Lower leg skin (tissue), 4 donors: ENCODE data around the gene TRPC1. TPM values are rescaled to one million over a fixed set of nuclear protein-coding genes. Genes with fewer than 3 reads are reported as not detected.
"Not testable (repeated sequence)": the region's sequence is repeated elsewhere in the genome, so short reads cannot be mapped to it uniquely, and the experiment has no call there.

Experiments
- DNase-seq, 2 donors: peaks; one replicate each; pipeline ENCODE4 v3.0.0-alpha.2; 2019; ENCODE audit warnings: low spot score in 2 of 2
- H3K4me3 ChIP-seq: fragments of 200-600 bp; sonication (generic); 2 replicates; pipeline ENCODE4 v1.5.1; 2017; ENCODE audit warnings: mild to moderate bottlenecking, low read depth; ENCODE audit not compliant: poor library complexity, severe bottlenecking
- POLR2A ChIP-seq, 2 donors: fragments of 450-650 bp; IDR thresholded peaks; one replicate each; pipeline ENCODE4 v1.6.1; 2016 to 2017; ENCODE audit warnings: antibody characterized with exemption in 2 of 2, mild to moderate bottlenecking in 1 of 2, moderate library complexity in 1 of 2
- WGBS, 2 donors: methylation state at CpG; one replicate each; pipeline ENCODE4 v1.1.5; 2018; 5-methylcytosine and 5-hydroxymethylcytosine counted together
- intact Hi-C: fragments of 100-400 bp; cut with DNase I; formaldehyde crosslinking; loops from one replicate; pipeline ENCODE4 v1.15.0; 2023; ENCODE audit warnings: low total_unique reads
- total RNA-seq, 4 donors: library from RNA; depleted of rRNA; stranded (reverse); fragments of >200 nt; gene quantifications; one replicate each; pipeline ENCODE4 v1.1.0, GENCODE V29; 2016
- TF ChIP-seq, protein P1 (sequence below), 3 donors: fragments of 450-650 bp; IDR thresholded peaks; one replicate each; pipeline ENCODE4 v1.5.1; 2016; ENCODE audit warnings: antibody characterized with exemption in 3 of 3, mild to moderate bottlenecking in 3 of 3, moderate library complexity in 2 of 3

Gene TRPC1
- total RNA-seq, 4 donors from 2014 or later: 2.7 to 5.5 (median 4.7) TPM

DNA sequence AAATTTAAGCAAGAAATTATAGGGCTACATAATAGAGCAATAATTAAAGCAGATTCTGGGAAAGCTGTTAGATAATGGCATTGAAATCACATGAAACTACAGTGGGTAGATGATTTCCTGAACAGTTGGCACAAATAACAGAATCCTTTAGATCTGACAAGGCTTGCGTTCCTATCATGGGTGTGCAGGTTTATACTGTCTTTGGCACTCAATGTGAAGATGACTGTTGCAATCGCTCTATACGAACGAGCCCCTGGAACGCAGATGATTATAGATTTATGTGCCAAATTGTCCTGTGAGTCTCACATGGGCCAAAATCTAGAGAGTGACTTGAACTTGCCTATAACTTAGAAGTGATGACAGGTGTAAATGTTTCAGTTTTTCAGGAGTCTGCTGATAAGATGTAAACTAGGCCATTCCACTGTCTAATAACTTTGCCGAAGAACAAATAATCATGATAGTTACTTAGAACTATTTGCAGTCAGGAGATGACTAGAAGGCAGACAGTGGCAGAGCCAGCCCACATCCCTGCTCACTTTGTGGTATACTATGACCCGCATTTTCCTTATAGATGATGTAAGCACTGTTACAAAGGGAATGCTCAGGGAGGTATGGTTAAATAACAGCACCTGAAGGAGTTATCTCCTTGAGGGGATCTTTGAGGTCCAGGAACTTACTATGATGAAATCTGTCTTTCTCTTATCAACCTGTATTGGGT, 30.5 kb upstream of the TRPC1 start:
- no peak overlapping the region for H3K4me3 ChIP-seq
- no peak for DNase-seq
- WGBS, 2 donors: 66% methylated on average over 7 of the region's 7 CpGs
- intact Hi-C loops: no loop called here
- TF ChIP-seq POLR2A (IDR thresholded peaks at IDR 0.05): no peak
- TF ChIP-seq, protein P1, sequence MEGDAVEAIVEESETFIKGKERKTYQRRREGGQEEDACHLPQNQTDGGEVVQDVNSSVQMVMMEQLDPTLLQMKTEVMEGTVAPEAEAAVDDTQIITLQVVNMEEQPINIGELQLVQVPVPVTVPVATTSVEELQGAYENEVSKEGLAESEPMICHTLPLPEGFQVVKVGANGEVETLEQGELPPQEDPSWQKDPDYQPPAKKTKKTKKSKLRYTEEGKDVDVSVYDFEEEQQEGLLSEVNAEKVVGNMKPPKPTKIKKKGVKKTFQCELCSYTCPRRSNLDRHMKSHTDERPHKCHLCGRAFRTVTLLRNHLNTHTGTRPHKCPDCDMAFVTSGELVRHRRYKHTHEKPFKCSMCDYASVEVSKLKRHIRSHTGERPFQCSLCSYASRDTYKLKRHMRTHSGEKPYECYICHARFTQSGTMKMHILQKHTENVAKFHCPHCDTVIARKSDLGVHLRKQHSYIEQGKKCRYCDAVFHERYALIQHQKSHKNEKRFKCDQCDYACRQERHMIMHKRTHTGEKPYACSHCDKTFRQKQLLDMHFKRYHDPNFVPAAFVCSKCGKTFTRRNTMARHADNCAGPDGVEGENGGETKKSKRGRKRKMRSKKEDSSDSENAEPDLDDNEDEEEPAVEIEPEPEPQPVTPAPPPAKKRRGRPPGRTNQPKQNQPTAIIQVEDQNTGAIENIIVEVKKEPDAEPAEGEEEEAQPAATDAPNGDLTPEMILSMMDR (IDR thresholded peaks at IDR 0.05): no peak

DNA sequence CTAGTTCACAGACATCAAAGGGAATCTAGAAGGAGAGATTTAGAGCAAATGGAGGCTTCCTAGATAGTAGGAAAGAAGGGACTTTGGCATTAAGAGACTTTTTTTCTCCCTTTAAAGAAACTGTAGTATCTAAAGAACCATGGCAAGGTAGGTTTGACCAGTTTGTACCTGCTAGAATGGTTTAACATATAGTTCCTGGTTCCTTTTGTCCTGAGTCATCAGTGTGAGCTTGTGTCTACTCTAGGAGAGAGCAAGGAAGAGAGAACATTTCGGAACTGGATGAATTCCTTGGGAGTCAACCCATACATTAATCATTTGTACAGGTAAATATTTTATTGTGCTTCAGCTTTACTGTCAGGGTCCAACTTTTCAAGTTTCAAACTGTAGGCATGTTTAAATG, 29.6 kb upstream of the TRPC1 start:
- no peak for DNase-seq
- TF ChIP-seq POLR2A (IDR thresholded peaks at IDR 0.05): no peak
- TF ChIP-seq, protein P1 (IDR thresholded peaks at IDR 0.05): no peak
- WGBS, 2 donors: 82 to 94% methylated on average over 1 of the region's 1 CpG
- no peak overlapping the region for H3K4me3 ChIP-seq
- intact Hi-C loops: no loop called here

DNA sequence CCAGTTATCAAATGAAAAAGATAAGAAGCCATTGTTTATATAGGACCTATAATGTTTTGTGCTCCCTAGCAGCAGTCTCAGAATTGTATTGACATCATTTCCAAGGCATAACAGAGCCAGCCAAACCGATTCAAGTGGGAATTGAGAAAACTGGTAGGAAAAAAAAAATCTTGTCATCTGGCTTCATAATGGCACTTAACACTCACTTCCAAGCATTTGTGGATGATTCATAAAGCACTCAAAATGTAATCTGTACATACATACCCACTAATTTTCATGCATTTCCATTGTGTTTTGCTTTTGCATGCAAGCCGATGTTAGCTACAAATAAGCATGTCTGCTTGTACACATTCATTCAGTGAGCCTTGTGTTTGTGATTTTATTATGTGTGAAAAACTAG, 18.6 kb upstream of the TRPC1 start:
- DNase-seq: no peak
- intact Hi-C loops: no loop called here
- WGBS, 2 donors: 59 to 64% methylated on average over 2 of the region's 2 CpGs

DNA sequence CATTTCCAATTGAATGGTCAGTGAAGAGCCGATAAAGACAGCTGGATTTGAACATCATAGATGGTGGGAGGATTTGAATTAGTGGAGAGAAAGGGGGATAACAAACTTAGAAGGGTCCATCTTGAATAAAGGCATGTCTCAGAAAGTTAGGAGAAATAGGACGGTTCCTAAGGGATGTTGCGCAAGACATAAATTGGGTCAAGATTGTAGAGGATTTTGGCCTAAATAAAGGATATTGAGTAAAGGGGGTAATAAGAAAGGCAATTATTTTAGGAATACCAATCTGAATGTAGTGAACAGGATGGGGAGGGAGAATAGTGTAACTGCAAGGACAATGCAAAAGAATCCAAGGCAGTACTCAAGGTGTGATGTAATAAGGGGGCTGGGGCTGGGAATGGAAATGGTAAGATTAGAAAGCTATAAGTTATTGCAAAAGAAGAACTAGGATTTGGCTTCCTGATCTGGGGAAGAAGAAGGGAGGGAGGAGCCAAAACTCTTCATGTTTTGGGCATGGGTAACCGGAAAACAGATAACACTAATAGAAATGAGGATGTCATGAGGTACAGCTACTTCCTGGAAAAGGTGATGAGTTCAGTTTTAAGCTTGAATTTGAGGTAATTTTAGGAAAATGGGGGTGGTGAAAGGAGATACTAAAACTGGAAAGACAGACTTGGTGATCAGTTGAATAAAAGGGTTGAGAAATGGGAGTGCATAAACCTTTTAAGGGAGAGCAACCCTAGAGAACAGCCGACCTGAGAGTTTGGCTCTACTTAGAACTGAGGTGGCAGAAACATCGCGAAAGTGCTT, 17.3 kb upstream of the TRPC1 start:
- WGBS, 2 donors: 84 to 89% methylated on average over 7 of the region's 7 CpGs
- H3K4me3 ChIP-seq: no peak overlapping the region
- DNase-seq: no peak
- TF ChIP-seq, protein P1 (IDR thresholded peaks at IDR 0.05): no peak
- no peak for TF ChIP-seq POLR2A (IDR thresholded peaks at IDR 0.05)
- intact Hi-C loops: no loop called here

More for the DNA sequence above, 18.6 kb upstream of the TRPC1 start:
- TF ChIP-seq POLR2A (IDR thresholded peaks at IDR 0.05): no peak
- TF ChIP-seq, protein P1 (IDR thresholded peaks at IDR 0.05): no peak
- no peak overlapping the region for H3K4me3 ChIP-seq

DNA sequence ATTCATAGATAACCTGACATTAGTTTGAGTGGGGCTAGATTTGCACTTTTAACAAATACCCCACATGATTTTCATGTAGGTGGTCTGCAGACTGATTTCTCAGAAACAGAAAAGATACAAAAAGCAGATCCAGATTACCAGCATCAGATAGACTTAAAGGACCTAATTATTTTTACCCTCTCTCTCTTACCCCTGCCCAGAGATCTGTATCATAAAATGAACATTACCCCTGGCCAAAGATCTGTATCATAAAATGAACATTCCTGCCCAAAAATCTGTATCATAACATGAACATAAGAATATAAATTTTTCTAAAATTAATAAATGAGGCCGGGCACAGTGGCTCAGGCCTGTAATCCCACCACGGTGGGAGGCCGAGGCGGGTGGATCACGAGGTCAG, 14.6 kb upstream of the TRPC1 start:
- WGBS, 2 donors: 91 to 97% methylated on average over 5 of the region's 5 CpGs
- no peak overlapping the region for H3K4me3 ChIP-seq
- no peak for TF ChIP-seq POLR2A (IDR thresholded peaks at IDR 0.05)
- TF ChIP-seq, protein P1 (IDR thresholded peaks at IDR 0.05): no peak
- intact Hi-C loops: no loop called here
- DNase-seq: no peak

DNA sequence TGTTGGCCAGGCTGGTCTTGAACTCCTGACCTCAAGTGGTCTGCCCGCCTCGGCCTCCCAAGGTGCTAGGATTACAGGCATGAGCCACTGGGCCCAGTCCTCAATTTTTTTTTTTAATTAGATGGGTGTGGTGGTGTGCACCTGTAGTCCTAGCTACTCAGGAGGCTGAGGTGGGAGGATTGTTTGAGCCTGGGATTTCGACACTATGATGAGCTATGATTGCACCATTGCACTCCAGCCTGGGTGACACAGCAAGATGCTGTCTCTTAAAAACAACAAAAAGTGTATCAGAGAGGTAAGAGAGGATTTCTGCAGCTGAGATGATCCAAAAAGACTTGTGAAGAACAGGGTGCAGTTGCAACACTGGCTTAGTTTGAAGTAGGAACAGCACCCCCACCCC, 9.0 kb upstream of the TRPC1 start:
- DNase-seq, intact Hi-C loops, H3K4me3 ChIP-seq: not testable (repeated sequence)
- WGBS, 2 donors: 94 to 95% methylated on average over 3 of the region's 3 CpGs
